GM12872 (cell line): ENCODE results near the gene OSBPL5.

Experiments
- CTCF ChIP-seq: IDR thresholded peaks from 3 replicates; pipeline ENCODE4 v1.5.1; 2011; ENCODE audit warnings: low read depth, mild to moderate bottlenecking, low read length, moderate library complexity; ENCODE audit not compliant: insufficient read depth

The OSBPL5 gene

GRCh38 chr11:3140291-3140603, 24.9 kb downstream of the OSBPL5 start:
- TF ChIP-seq CTCF = no peak

- TF ChIP-seq CTCF = no peak
Measured at GRCh38 chr11:3139481-3140290, 25.4 kb downstream of the OSBPL5 start.

DNA sequence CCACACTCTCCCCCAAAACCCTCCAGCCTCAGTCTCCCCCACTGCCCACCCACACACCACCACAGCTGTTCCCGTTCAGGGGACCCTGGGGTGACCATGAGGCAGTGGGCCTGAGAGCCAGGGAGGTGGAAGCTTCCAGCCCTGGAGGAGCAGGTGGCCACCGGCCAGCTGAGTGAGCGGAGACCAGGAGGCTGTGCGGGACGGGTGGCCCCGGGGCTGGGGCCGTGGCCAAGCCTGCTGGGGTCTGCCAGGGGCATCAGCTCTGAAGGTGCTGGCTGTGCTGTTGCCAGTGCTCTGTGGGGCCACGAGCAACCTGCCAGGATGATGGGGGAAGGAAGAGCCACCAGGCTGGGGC, 26.0 kb downstream of the OSBPL5 start:
- no peak for TF ChIP-seq CTCF

- TF ChIP-seq CTCF = no peak
Measured at GRCh38 chr11:3138178-3139085, 26.7 kb downstream of the OSBPL5 start.

- no peak for TF ChIP-seq CTCF
Measured at GRCh38 chr11:3137486-3138177, 27.5 kb downstream of the OSBPL5 start.

GRCh38 chr11:3136546-3137455, 28.3 kb downstream of the OSBPL5 start:
- TF ChIP-seq CTCF = no peak
